ELF-1 (cell line): ENCODE data around the gene CKAP2L.
"Not testable (repeated sequence)": the region's sequence is repeated elsewhere in the genome, so short reads cannot be mapped to it uniquely, and the experiment has no call there.

Experiments used
- DNase-seq: peaks from one replicate; pipeline ENCODE4 v3.0.0-alpha.2; 2016; ENCODE audit warnings: low read depth, low spot score

CKAP2L gene

DNA sequence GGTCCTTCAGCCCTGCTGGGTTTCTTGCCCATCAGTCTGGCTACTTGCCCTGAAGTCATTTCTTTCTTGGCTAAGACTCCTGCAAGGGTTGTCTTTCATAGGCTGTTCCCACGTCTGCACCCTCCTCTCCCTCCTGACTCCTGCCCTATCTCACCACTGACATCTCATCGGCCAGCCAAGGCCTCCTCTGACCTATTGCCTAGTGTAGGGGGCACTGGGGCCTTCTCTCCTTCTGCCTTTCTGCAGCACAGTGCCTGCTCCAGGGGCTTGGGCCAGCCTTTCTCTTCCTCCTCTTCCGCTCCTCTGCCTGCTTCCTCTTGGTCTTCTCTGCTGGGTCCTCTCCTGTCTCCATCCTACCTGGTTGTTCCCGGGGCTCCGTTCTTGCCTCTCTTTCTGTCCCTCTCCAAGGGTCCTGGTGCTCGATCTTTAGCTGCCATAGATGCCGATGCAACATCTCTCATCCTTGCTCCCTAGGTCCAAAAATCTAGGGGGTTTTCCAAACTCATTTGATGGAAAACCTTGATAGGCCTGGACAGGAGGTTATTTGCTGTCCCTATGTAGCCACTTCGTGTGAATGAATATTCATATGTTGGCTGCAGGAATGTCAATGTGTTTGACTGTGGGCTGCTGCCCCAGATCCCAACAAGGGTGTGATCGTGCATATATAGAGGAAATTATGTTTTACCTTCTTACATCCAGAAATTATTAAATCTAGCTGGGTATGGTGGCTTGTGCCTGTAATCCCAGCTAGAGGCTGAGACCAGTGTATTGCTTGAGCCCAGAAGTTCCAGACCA is 53.3 kb downstream of the CKAP2L start:
- DNase-seq = no peak

DNA sequence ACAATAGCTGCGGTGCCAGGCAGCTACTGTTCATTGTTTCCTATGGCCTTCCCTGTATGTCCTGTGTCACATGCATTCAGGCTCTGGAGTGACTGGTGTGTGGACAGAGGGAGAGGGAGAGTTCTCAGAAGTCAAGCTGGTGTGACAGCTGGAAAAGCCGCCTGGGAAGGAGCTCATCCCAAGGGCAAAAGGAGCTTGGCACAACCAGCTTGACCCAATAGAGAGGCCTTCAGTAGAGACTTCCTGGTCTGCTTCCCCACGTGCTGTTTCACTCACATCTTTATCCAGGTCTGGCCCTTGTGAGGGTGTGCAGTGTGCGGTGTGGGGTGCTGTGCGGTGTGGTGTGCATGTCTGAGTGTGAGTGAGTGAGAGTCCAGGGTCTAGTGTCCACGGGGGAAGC is 54.7 kb downstream of the CKAP2L start:
- no peak for DNase-seq

DNA sequence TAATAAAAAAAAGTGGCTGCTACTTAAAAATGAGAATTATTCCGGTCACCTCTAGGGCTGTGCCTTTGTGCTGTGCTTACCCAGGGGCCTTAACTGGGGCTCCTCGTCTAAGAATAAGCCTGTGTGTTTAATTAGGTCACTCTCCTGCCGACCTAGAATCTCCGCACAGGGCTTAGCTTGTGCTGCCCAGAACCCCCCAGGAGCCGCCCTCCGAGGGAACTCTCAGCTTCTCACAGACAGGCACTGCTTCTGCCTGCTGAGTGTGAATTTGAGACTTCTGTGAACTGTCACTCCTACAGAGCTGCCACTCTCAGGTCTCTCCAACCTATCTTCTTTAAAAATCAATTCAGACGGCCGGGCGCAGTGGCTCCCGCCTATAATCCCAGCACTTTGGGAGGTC is 55.4 kb downstream of the CKAP2L start:
- no peak for DNase-seq

DNA sequence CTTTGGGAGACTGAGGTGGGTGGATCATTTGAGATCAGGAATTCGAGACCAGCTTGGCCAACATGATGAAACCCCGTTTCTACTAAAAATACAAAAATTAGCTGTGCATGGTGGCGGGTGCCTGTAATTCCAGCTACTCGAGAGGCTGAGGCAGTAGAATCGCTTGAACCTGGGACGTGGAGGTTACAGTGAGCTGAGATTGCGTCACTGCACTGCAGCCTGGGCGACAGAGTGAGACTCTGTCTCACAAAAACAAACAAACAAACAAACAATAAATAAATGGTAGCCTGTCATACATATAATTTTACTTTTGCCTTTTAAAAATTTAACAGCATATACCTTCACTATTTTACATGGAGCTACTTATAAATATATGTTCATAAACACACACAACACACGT is 57.5 kb downstream of the CKAP2L start:
- not testable (repeated sequence) for DNase-seq

DNA sequence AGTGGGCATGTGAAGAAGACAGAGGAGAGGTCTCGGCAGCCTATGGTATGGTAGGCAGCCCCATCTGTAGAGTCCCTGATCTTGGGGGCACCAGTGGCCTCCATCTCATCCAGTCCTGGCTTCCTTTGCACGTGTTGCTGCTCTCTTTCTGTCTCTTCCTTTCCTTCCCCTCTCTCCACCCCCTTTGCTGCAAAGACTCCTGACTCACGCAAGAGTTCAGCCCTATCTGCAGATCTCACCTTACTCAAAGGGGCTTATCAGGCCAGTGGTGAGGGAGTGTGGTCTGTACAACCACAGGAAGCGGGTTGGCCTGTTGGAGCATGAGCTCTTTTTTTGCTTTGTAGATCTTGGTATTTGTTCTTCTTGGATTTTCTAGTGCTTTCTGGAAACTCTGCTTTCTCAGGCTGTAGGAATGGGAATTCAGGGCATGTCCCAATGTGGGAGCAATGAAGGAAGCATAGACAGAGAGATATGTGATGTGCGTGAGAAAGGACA is 58.2 kb downstream of the CKAP2L start:
- DNase-seq = peak; percentile 53

DNA sequence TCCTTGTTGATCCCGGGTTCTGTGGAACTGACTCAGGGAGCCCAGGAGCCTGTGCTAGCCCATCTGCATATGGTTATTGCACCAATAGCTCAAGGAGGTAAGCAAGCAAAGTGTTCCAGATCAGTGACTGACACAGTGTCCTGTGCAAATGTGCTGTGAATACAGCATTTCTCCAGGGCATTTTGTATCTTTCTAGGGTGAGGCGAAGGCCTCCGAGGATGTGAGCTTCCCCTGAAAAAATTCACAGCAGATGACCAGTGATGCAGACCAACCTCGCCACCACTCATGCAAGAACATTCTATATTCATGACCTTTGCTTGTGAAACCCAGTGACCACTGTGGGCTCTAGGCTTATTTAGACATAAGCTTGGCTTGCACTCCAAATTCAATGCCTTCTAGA is 58.8 kb downstream of the CKAP2L start:
- DNase-seq = no peak

DNA sequence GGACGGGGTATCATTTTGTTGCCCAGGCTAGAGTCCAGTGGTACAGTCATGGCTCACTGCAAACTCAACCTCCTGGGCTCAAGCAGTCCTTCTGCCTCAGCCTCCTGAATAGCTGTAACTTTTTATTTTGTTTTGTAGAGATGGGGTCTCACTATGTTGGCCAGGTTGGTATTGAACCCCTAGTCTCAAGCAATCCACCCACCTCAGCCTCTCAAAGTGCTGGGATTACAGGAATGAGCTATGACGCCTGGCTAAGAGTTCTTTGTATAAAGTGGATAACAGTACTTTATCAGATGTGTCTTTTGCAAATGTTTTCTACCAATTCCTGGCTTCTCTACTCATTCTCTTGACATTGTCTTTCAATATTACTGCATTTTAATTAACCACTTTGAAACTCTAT is 60.7 kb downstream of the CKAP2L start:
- DNase-seq = no peak

DNA sequence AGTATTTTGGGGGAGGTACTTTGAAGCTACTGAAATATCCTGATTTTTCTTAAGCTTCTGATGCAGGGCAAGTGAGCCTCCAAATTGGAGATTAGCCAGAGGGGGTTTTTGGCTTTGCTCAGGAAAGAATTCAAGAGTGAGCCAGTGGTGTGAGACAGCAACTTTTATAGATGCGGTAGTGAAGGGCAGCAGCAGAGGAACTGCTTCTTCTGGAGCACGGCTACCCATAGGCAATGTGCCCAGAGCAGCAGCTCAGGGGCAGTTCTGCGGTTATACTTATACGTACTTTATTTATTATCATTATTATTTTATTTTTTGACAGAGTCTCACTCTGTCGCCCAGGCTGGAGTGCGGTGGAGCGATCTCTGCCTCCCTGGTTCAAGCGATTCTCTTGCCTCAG is 63.4 kb downstream of the CKAP2L start:
- no peak for DNase-seq

DNA sequence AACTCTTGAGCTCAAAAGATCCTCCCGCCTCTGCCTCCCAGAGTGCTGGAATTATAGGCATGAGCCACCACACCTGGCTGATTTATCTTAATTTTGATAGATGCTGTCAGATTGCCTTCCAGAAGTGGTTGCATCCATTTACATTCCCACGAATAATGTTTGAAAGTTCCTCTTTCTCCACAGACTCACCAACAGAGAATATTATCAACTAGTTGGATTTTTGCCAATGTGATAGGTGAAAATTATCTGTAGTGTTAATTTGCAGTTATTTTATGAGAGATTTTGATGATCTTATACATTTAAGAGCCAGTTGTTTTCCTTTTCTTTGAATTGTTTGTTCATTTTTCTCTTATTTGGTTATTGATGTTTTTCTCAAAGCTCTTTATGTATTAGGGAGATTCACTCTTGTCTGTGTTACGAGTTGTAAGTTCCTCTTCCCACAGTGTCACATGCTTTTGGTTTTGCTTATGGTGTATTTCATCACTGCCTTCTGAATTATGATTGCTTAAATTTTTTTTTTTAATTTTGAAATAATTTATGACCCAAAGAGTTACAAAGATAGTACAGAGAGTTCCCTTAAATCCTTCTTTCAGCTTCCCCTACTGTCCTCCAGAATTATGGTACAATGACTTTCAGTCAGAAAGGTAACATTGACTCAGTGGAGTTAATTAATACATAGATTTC is 64.3 kb downstream of the CKAP2L start:
- DNase-seq = no peak

DNA sequence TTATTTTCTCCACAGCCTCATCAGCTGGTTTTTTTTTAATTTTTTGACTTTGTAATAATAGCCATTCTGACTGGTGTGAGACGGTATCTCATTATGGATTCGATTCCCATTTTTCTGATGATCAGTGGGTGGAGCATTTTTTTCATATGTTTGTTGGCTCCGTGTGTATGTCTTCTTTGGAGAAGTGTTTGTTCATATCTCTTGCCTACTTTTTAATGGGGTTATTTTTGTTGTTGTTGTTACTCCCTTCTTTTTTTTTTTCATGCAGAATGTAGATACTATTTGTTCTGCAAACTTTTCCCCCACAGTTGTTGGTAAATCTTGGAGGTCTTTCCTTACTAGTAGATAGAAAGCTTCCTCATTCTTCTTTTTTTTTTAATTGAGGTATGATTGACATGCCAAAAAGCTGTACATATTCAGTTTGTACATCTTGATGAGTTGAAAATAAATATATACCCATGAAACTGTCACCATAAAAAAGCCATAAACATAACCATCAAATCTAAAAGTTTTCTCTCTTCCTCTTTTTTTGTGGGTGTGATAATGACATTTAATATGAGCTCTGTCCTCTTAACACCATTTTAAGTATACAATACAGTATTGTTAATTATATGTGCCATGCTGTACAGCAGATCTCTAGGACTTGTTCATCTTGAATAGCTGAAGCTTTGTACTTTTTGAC is 65.4 kb downstream of the CKAP2L start:
- no peak for DNase-seq

DNA sequence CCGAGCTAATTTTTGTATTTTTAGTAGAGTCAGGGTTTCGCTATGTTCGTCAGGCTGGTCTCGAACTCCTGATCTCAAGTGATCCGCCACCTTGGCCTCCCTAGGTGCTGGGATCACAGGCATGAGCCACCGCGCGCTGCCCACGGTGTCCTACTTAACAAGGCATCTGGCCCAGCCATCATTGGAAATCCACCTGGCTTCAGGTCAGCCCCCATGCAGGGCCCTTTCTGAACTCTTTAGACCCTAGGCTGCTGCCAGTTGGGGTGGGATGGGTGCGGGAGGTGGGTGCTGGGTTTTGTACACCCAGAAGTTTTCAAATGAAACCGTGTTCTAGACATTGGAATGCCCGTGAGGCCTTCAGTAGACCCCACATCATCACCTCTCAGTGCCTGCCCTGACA is 70.2 kb downstream of the CKAP2L start:
- DNase-seq = no peak

DNA sequence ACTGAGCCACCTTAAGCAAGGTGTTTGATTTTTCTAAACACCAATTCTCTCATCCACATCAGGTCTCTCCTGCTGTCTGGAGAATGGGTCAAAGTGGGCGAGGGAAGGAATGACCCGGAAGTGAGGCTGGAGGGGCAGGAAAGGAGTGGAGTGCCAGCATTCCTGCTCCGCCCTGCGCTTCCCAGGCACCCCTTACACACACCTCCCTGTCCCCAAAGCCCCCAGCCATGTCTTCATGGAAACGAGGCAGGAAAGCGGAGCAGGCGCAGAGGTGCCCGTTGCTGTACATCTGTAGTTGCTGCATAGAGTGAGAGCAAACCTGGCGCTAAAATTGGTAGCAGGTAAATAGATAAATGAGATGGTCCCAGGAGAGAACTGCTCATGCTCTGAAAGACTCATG is 70.8 kb downstream of the CKAP2L start:
- no peak for DNase-seq

DNA sequence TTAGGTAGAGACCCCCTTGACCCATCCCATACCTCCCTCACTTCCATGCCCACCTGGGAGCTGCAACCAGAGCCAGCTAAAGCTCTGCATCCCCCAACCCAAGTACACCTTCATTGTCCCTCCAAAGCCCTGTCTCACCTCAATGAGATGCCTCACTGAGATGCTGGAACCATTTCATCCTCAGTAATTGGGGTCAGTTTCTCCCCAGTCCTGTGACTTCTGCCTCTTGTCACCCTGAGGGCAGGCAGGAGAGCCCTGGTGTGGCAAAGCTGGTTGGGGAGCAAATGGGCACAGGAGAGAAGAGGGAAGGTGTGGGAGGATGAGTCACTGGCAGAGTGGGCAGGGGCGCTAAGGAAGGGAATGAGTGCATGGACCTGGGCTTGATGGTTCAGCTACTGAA is 71.5 kb downstream of the CKAP2L start:
- no peak for DNase-seq

DNA sequence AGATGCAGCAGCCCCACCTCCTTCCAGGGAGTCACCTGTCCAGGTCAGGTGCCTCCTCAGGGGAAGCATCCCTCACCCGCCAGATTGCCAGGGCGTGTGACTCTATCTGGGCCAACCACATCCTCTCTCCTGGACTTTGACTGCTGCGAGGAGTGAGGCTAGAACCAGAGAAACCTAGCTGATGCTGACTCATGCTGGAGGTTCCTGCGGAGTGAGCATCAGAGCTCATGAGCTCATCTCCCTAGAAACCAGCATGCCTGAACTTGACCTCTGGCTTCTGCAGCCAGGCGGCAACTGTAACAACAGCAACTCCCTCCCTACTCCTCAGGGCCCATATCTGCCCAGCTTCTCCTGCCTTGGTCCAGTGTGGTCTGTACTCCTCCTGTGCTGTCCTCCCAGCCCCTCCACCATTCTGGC is 71.9 kb downstream of the CKAP2L start:
- DNase-seq = peak; percentile 66

DNA sequence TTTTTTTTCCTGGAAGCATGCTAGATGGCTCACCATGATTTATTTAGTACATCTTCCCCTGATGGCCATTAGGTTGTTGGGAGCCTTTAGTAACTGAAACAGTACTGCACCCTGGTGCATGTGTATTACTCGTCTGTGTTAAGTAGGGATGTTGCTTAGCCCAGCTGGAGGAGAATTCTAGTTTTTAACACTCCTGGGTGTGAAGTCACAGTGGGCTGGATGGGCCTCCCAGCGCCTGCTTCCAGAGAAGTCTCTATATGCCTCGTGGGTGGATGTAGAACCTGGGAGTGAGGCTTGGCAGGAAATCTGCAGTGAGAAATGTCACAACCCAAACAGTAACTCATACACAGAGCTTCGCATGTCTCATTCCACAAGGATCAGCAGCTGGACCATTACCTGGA is 72.5 kb downstream of the CKAP2L start:
- DNase-seq = no peak

DNA sequence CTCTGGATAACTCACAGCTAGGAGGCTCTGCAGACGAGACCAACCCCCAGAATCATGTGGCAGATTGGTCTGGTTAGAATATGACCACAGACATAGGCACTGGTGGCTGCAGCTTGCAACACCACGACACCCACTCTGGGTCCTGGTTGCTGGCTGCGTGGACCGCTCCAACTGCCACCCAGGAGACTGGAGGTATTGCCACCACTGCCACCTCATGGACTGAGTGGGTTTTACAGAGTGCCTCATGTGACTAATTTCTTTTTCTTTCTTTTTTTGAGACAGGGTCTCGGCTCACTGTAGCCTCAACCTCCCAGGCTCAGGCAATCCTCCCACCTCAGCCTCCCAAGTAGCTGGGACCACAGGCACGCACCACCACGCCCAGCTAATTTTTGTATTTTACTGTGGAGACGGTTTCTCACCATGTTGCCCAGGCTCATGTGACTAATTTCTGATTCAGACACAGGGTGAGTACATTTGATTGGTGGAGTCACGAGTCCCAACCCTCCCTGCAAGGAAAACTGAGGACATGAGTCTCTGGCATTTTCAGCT is 73.5 kb downstream of the CKAP2L start:
- peak; percentile 57 for DNase-seq

DNA sequence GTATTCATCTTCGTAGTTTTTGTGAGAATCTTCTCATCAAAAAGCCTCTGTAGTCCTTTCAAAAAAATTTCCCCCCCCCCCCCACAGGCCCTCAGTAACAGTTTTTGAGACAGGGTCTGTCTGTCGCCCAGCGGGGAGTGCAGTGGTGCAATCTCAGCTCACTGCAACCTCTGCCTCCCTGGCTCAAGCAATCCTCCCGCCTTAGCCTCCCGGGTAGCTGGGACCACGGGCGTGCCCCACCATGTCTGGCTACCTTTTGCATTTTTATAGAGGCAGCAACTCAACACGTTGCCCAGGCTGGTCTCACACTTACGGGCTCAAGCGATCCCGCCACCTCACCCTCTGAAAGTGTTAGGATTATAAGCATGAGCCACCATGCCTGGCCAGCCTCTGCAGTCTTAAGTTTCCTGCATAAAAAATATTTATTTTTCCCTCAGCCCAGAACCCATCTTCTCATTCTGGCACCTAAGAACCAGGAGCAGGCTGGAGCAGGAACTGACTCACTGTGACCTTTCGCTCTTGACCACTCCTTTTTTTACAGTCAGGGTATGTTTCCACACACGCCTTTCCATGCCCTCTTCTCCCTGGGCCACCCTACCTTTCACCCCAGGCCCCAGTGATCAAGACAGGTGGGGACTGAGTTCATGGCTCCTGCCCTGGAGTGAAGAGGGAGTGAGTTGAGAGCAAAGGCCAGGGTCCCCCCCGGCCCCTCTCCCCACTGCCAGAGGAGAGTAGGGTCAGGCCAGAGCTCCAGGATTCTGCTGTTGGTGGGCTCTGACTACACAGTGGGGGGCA is 76.1 kb downstream of the CKAP2L start:
- DNase-seq = no peak

DNA sequence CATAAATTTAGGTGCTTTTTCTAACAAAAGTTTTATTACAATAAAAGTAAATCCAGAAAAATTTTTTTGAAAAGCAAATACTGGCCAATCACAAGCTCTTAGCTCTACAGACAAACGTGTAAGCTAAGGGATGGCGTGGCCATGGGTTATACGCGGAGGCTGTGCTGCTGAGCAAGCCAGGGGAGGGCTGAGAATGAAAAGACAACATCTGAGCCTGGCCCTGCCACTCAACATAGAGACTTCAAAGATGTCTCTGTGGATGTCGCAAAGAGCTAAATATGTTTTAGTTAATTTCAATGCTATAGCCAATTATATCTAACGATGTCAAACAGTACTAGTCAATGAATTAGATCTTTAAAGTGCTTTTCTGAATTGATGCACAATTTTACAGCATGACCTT is 76.9 kb downstream of the CKAP2L start:
- no peak for DNase-seq
